GM12878 (cell line): Measurements from ENCODE around the gene SEL1L. TPM values are rescaled to one million over a fixed set of nuclear protein-coding genes. Genes with fewer than 3 reads are reported as not detected.

Source experiments
- ATAC-seq: fragments of 200-7000 bp; cut with Tn5 transposase; 3 replicates; pipeline ENCODE4 v1.9.1; 2020; ENCODE audit warnings: mild to moderate bottlenecking, moderate library complexity
- BruUV-seq: library from RNA; stranded (reverse); fragments of 400-500 nt; replicated peaks from 2 replicates; lab custom pipeline; 2021; lab: Mats Ljungman, UMichigan
- CTCF ChIA-PET: fragments of 300-600 bp; sonication (Branson Sonifier 250); formaldehyde crosslinking; extraction: SDS; loops from one replicate; lab custom pipeline; 2021; ENCODE audit warnings: inconsistent platforms; lab: Yijun Ruan, JAX
- POLR2A ChIA-PET: fragments of 350-600 bp; formaldehyde crosslinking; extraction: SDS; loops from one replicate; lab custom pipeline; 2021; ENCODE audit warnings: inconsistent platforms; lab: Charles Lee
- RAD21 ChIA-PET: fragments of 300-600 bp; sonication (Branson Sonifier 250); formaldehyde crosslinking; loops from one replicate; lab custom pipeline; 2023; ENCODE audit warnings: antibody characterized with exemption; ENCODE audit not compliant: unreplicated experiment; lab: Charles Lee
- SMC1A ChIA-PET: fragments of 300-600 bp; sonication (Branson Sonifier 250); formaldehyde crosslinking; loops from one replicate; lab custom pipeline; 2023; ENCODE audit not compliant: unreplicated experiment, uncharacterized antibody; lab: Charles Lee
- DNase-seq: peaks from one replicate; pipeline ENCODE4 v3.0.0-alpha.2; 2011; ENCODE audit warnings: low read depth, low spot score
- FAIRE-seq: peaks from 3 replicates; lab custom pipeline; 2011; peaks lifted over from hg19 to GRCh38; lab: Jason Lieb, UNC
- H2AFZ ChIP-seq: 2 replicates; pipeline ENCODE4 v1.6.0; 2011; ENCODE audit warnings: low read depth, low read length, control low read depth; ENCODE audit not compliant: control insufficient read depth
- H3K27ac ChIP-seq: 2 replicates; pipeline ENCODE4 v1.5.1; 2011; ENCODE audit warnings: control low read depth; ENCODE audit not compliant: control insufficient read depth, insufficient read depth
- H3K27me3 ChIP-seq, 2 experiments: replicated peaks in 1 of 2; 2 replicates each; pipeline versions ENCODE4 v1.6.0 to v1.6.1; 2011; ENCODE audit warnings: low read length in 1 of 2; ENCODE audit not compliant: control insufficient read depth in 2 of 2, insufficient read depth in 2 of 2
- H3K36me3 ChIP-seq, 2 experiments: 2 replicates each; pipeline ENCODE4 v1.5.1; 2011; ENCODE audit warnings: low read length in 1 of 2; ENCODE audit not compliant: control insufficient read depth in 2 of 2, insufficient read depth in 2 of 2
- H3K4me1 ChIP-seq: 2 replicates; pipeline ENCODE4 v1.6.1; 2011; ENCODE audit warnings: mild to moderate bottlenecking, low read length, moderate library complexity, mixed read lengths; ENCODE audit not compliant: control insufficient read depth, insufficient read depth
- H3K4me2 ChIP-seq: 2 replicates; pipeline ENCODE4 v1.6.0; 2011; ENCODE audit warnings: control low read depth; ENCODE audit not compliant: control insufficient read depth, insufficient read depth
- H3K4me3 ChIP-seq: fragments of 200-600 bp; sonication (generic); 2 replicates; pipeline ENCODE4 v1.5.1; 2016
- H3K79me2 ChIP-seq: 2 replicates; pipeline ENCODE4 v1.6.0; 2011; ENCODE audit warnings: low read length; ENCODE audit not compliant: control insufficient read depth, insufficient read depth
- H3K9ac ChIP-seq: 2 replicates; pipeline ENCODE4 v1.8.0; 2011; ENCODE audit warnings: low read length, control low read depth, mixed read lengths; ENCODE audit not compliant: control insufficient read depth, insufficient read depth
- H3K9me3 ChIP-seq: replicated peaks from 3 replicates; pipeline ENCODE4 v1.5.1; 2011; ENCODE audit warnings: mild to moderate bottlenecking, low read length; ENCODE audit not compliant: control insufficient read depth, insufficient read depth
- H4K20me1 ChIP-seq: 2 replicates; pipeline ENCODE4 v1.6.0; 2011; ENCODE audit not compliant: control insufficient read depth, insufficient read depth
- HDAC2 ChIP-seq: fragments of 200-600 bp; sonication (generic); IDR thresholded peaks from 2 replicates; pipeline ENCODE4 v1.6.1; 2017
- HDAC6 ChIP-seq: fragments of 200-600 bp; sonication (generic); IDR thresholded peaks from one replicate; pipeline ENCODE4 v1.8.0; 2017; ENCODE audit warnings: antibody characterized with exemption; ENCODE audit not compliant: unreplicated experiment
- NR2C1 ChIP-seq: fragments of 450-650 bp; IDR thresholded peaks from 2 replicates; pipeline ENCODE4 v1.6.1; 2017; ENCODE audit warnings: antibody characterized with exemption, mild to moderate bottlenecking, moderate library complexity
- NR2F1 ChIP-seq: fragments of 450-650 bp; conservative IDR thresholded peaks from 2 replicates; pipeline ENCODE4 v1.6.1; 2017; ENCODE audit warnings: mild to moderate bottlenecking
- PBX3 ChIP-seq: IDR thresholded peaks from 2 replicates; pipeline ENCODE4 v1.6.1; 2011; ENCODE audit warnings: mild to moderate bottlenecking, low read depth, low read length, moderate library complexity; ENCODE audit not compliant: insufficient replicate concordance
- RUNX3 ChIP-seq: IDR thresholded peaks from 2 replicates; pipeline ENCODE4 v1.6.1; 2012; ENCODE audit warnings: low read length, inconsistent platforms
- SPI1 ChIP-seq: IDR thresholded peaks from 2 replicates; pipeline ENCODE4 v1.6.1; 2011; ENCODE audit warnings: low read depth, mild to moderate bottlenecking, low read length, moderate library complexity, borderline replicate concordance; ENCODE audit not compliant: insufficient read depth
- WGBS: methylation state at CpG from one replicate; pipeline ENCODE4 v1.1.6; 2016; ENCODE audit warnings: low lambda C conversion rate; ENCODE audit not compliant: insufficient replicate concordance, insufficient coverage; ENCODE audit errors: missing lambda C conversion rate; 5-methylcytosine and 5-hydroxymethylcytosine counted together
- in situ Hi-C: fragments of 300-500 bp; cut with MboI; formaldehyde crosslinking; loops from 9 replicates; pipeline ENCODE4 v1.14.3; 2018; ENCODE audit warnings: mixed read lengths
- intact Hi-C: fragments of 100-400 bp; cut with micrococcal nuclease; formaldehyde crosslinking; loops from one replicate; pipeline ENCODE4 v1.14.2; 2022; ENCODE audit not compliant: unreplicated experiment
- polyA plus RNA-seq, 11 experiments: library from polyadenylated mRNA; depleted of rRNA in 4 of 11; unstranded in 6 of 11; stranded (reverse) in 5 of 11; fragments of >200 nt; fragmentation: Nextera tagmentation in 4 of 11; fragmentation: Illumina TruSeq in 1 of 11; extraction: Ambion mirVana in 4 of 11; extraction: Trizol in 1 of 11; gene quantifications; 1 replicate in 1 of 11; 2 replicates in 10 of 11; pipeline versions ENCODE4 v1.2.1 to v1.2.3, GENCODE V29; 2011 to 2016; ENCODE audit warnings: inconsistent platforms in 2 of 11, missing spikeins in 2 of 11, low read depth in 1 of 11
- total RNA-seq, 4 experiments: library from RNA; depleted of rRNA in 3 of 4; stranded (reverse); fragments of >200 nt in 3 of 4; fragmentation: Illumina TruSeq in 1 of 4; extraction: Trizol in 1 of 4; gene quantifications; 2 replicates each; pipeline versions ENCODE4 v1.2.1 to v1.2.3, GENCODE V29; 2013 to 2021

Gene SEL1L
- total and polyA plus RNA-seq, 10 of the 15 experiments (the other 5 are each of a cell fraction or from before 2014, with no cell fraction given), result 13.4 to 57.2 (median 31.7) TPM

- TF ChIP-seq PBX3, result peak; percentile 36
- TF ChIP-seq HDAC6, result no peak
- TF ChIP-seq NR2C1, result no peak
- TF ChIP-seq, all 136 proteins: peak for 3
Observed at GRCh38 chr14:81455390-81455789, 78.3 kb downstream of the SEL1L start (continued).

GRCh38 chr14:81454572-81455218, 79.0 kb downstream of the SEL1L start:
- no peaks in the 10 kb centered on the region for H3K9me3 ChIP-seq
- CTCF ChIA-PET, result interaction anchor here (0.7 to 10.2 kb wide), 11 partner anchors 10 to 520 kb away, joined by 3 to 195 read pairs (median 3); no protein-coding TSS in a partner anchor
- POLR2A ChIA-PET, result no interaction called here
- no peak overlapping the region for H3K27ac ChIP-seq
- peak; percentile 76 for ATAC-seq
- no peak for FAIRE-seq
- RAD21 ChIA-PET, result interaction anchor here (1.5 to 8.5 kb wide), 3 partner anchors 9 to 275 kb away, joined by 3 to 79 read pairs (median 21); no protein-coding TSS in a partner anchor
- no peaks in the 10 kb centered on the region for H4K20me1 ChIP-seq
- H3K36me3 ChIP-seq, result no peaks in the 10 kb centered on the region
- no peak for DNase-seq
- H3K4me2 ChIP-seq, result no peak overlapping the region
- TF ChIP-seq RUNX3, result peak; percentile 46
- TF ChIP-seq HDAC2, result no peak
- TF ChIP-seq SPI1, result peak; percentile 78; the same call in 1 of the 2 replicates
- TF ChIP-seq NR2F1, result peak; percentile 60
- no peaks in the 10 kb centered on the region for H3K79me2 ChIP-seq
- in situ Hi-C loops, result loop anchor here (5.0 kb wide), 1 partner anchor 182 kb away; no protein-coding TSS in a partner anchor
- intact Hi-C loops, result no loop called here
- peaks cover 3% of the 10 kb centered on the region; the same call in 1 of the 2 replicates for H3K4me1 ChIP-seq
- 40% methylated on average over 5 of the region's 5 CpGs for WGBS
- no peak overlapping the region for H3K4me3 ChIP-seq
- no peaks in the 10 kb centered on the region; a peak in 3 of 4 replicates for H3K27me3 ChIP-seq
- H3K9ac ChIP-seq, result no peak overlapping the region
- no peak overlapping the region for H2AFZ ChIP-seq
- SMC1A ChIA-PET, result interaction anchor here (1.0 to 9.4 kb wide), 4 partner anchors 10 to 194 kb away, joined by 3 to 110 read pairs (median 10); no protein-coding TSS in a partner anchor
- no TSS peak for BruUV-seq
